Activated CD8-positive, alpha-beta memory T cell treated with anti-CD3 and anti-CD28 coated beads for 4 hours (primary cell): ENCODE results near the gene GLE1.

ENCODE experiments used
- DNase-seq, 2 donors: peaks; one replicate each; pipeline ENCODE4 v3.0.0-alpha.2; 2020; ENCODE audit warnings: low read depth in 2 of 2

Gene GLE1

GRCh38 chr9:128504485-128505413 is at the start of gene GLE1:
GLE1 (plus strand) TSS chr9:128504719; CDS start chr9:128504806, 87 bp downstream.
- peak; percentile 90 to 92 for DNase-seq

- DNase-seq: no peak
Measured at GRCh38 chr9:128454991-128455390, 49.5 kb upstream of the GLE1 start.

GRCh38 chr9:128455849-128456612 is 48.5 kb upstream of the GLE1 start, which contains the start of gene ODF2:
ODF2 (plus strand) TSS chr9:128456006; CDS start chr9:128456092, 86 bp downstream.
- DNase-seq: peak; percentile 98

DNA sequence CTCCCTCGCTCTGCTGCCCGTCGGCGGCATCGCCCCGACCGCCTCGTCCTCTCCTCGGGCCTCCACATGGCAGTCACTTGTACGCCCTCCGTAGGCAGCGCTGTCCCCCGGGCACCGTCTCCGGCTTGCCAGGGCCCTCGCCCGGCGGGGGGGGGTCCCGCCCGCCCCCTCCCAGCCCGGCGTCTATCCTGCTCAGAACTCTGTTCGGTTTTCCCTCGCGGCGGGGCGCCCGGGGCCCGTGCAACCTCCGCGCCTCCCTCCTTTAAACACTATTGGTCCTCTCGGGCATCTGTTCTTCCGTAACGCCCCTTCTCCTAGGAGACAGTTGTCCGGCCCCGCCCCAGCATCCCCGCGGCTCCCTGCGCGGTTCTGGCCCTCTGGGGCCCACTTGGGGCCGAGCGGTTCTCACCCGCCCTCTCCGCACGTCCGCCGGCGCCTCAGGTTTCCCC is 47.9 kb upstream of the GLE1 start:
- DNase-seq: peak; percentile 41 to 44

DNA sequence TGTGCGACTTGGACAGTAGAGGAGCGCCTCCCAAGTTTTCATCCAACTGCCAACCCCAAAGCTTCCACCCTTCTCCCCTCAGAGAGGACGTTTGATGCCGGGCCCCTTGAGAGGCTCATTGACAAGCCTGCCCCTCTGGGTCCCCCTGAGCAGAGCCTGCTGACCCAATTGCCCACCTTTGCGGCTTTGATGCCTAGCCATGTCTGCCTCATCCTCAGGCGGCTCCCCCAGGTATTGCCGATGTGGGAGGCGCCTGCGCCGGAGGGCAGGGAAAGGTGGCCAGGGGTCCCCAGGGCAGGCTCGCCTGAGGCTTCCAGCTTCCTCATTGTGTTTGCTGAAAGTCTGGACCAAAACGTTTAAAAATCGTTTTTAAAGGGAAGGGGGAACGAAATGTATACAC is 47.3 kb upstream of the GLE1 start:
- DNase-seq: no peak

- DNase-seq: no peak
Measured at GRCh38 chr9:128459011-128459410, 45.5 kb upstream of the GLE1 start.

DNA sequence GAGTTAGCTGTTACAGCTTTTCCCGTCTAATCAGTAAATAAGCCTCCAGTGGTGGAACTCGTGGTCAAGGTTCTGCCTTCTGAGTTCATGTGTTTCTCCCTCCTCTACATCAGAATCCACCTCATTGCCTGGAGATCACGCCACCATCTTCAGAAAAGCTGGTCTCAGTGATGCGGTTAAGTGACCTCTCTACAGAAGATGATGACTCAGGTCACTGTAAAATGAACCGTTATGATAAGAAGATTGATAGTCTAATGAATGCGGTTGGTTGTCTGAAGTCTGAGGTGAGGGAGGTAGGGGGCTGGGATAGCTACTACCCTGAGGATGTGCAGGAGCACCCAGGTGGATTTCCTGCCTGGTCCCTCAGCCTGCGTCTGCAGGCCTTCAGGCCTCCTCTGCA is 35.4 kb upstream of the GLE1 start:
- no peak for DNase-seq

DNA sequence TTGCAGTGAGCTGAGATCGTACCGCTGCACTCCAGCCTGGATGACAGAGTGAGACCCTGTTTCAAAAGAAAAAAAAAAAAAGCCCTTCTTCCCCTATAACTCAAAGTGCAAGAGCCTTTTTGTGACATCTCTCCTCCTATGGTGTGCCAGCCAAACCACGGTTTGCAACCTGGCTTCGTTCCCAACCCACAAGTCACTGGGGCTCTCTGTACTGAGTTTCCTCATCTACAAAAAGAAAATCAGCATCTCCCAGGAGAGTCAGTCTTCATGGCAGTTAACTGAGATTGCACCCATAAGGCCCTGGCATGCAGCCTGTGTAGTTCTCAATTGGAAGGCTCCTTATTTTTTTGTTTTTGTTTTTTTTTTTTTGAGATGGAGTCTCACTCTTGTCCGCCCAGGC is 34.0 kb upstream of the GLE1 start:
- DNase-seq: no peak

DNA sequence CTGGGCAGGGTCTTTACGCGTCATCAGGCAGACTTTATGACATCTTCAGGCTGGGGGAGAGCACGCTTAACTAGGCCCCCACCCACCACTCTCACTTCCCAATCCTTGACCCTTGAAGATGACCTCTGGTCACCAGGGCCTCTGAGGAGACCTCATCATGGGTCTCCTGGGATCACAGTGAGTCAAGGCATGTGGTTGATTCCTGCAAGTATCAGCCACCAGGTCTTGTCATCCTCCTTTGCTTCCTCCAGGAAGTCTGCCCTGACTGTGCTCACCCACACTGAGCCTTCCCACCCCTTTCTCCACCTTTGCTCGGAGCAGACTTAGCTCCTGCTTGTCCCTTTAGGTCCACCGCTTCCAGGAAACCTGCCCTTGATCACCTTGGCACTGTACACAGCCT is 31.4 kb upstream of the GLE1 start:
- no peak for DNase-seq

DNA sequence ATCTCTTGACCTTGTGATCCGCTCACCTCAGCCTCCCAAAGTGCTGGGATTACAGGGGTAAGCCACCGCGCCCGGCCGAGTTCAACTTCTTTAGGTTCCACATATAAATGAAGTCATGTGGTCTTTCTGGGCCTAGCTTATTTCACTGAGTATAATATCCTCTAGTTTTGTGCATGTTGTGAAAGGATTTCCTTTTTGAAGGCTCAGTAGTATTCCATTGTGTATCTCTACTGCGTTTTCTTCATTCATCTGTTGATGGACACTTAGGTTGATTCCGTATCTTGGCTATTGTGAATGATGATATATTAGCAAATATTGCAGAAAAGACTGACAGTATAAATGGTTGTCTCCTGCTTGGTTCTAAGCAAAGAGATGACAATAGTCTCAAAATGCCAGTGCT is 28.7 kb upstream of the GLE1 start:
- DNase-seq: no peak

DNA sequence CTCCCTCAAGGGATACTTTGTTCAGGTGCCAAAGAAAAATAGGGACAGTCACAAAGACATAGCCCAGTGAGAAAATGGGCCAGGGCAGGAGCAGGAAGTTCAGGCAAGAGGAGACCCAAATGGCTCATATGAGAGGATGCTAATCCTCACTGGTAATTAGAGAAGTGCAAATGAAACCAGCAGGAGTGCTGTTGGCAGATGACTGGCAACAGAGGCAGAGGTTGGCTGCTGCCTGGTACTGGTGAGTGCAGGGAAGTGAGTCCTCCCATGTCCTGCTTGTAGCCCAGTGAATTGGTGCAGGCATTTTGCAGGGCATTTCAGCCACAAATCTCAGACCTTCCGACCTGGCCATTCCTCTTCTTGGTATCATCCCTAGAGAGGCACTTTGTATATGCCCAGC is 25.3 kb upstream of the GLE1 start:
- DNase-seq: no peak

- no peak for DNase-seq
Measured at GRCh38 chr9:128481561-128481960, 23.0 kb upstream of the GLE1 start.

DNA sequence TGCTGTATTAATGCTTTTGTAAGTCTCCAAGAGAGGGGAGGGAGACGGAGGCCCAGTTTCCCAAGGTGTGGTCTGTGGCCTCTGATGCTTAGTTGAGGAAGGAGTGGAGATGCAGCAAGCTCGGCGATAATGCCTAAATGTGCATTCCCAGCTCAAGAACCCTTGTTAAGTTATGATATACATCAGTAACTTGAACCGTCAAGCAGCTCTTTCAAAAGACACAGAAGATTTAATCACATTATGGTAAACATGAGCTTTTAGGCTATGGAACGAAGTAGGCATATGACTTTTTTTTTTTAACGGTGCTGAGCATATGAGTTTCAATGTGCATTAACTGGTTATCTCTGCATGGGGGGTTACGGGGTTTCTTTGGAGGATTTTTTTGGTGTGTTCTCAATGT is 22.3 kb upstream of the GLE1 start:
- DNase-seq: no peak

GRCh38 chr9:128484686-128485413 is 19.7 kb upstream of the GLE1 start:
- DNase-seq: no peak

GRCh38 chr9:128485414-128485855 is 19.1 kb upstream of the GLE1 start:
- DNase-seq: no peak

DNA sequence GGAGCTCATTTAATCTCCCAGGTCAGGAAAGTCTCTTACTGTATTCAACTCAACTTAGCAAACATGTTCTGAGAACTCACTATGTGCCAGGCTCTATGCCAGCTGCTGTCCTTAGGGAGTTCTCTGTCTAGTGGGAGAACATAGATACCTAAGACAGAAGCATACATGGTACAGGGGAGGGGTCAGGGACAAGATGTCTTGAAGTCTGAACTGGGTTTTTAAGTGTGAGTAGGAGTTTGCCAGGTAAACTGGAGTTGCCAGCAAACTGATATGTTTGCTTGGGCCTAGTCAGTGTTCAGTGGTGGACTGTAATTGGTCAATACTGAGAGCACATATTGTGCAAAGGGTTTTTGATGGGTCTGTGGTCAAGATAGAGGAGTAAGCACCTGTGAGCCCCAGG is 18.3 kb upstream of the GLE1 start:
- DNase-seq: no peak

GRCh38 chr9:128493424-128493823 is 11.1 kb upstream of the GLE1 start:
- no peak for DNase-seq

GRCh38 chr9:128494108-128494745 is 10.3 kb upstream of the GLE1 start:
- no peak for DNase-seq

- no peak for DNase-seq
Measured at GRCh38 chr9:128494746-128495129, 9.8 kb upstream of the GLE1 start.

GRCh38 chr9:128495296-128495695 is 9.2 kb upstream of the GLE1 start:
- DNase-seq: no peak

DNA sequence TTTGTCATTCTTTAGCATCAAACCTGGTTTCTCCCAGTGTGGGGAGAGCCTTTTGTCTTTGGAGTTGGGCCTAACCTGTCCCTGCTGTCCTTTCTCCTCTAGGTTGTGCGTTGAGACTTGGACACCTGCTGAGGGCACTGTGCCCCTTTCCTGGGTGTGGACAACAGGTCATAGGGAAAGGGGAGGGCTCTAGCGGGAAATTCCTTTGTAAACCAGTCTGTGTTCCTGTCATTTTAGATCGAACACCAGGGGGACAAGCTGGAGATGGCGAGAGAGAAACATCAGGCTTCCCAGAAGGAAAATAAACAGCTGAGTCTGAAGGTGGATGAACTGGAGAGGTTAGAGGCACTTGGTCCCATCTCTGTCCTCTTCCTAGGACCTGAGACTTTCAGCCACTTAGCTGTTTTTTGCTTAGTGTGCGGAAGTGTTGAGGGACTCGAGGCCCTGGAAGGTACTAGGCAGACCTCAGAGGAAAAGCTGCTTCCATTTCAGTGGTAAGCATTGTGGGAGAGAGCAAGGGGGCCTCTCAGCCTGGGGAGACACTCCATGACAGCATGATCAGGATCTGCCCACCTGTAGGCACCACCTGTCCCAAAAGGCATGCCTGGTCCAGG is 8.6 kb upstream of the GLE1 start:
- no peak for DNase-seq
